Mesendoderm (in vitro differentiated cells): ENCODE results near the gene COX4I2.

Source experiments
- DNase-seq: peaks from one replicate; pipeline ENCODE4 v3.0.0; 2013
- H2AK5ac ChIP-seq: 2 replicates; pipeline ENCODE4 v1.6.1; 2013; ENCODE audit warnings: low read length, inconsistent platforms
- H2BK120ac ChIP-seq: 2 replicates; pipeline ENCODE4 v1.6.1; 2013; ENCODE audit warnings: low read depth, mild to moderate bottlenecking, low read length, moderate library complexity, mixed read lengths
- H2BK15ac ChIP-seq: replicated peaks from 2 replicates; pipeline ENCODE4 v1.6.1; 2013; ENCODE audit warnings: low read depth, mild to moderate bottlenecking, moderate library complexity
- H2BK5ac ChIP-seq: 2 replicates; pipeline ENCODE4 v1.6.1; 2013; ENCODE audit warnings: low read length, inconsistent platforms
- H3K18ac ChIP-seq: 2 replicates; pipeline ENCODE4 v1.6.1; 2013; ENCODE audit warnings: mild to moderate bottlenecking, low read length, mixed read lengths
- H3K23ac ChIP-seq: one replicate; pipeline ENCODE4 v1.6.1; 2013; ENCODE audit warnings: low read length
- H3K27ac ChIP-seq: 2 replicates; pipeline ENCODE4 v1.5.1; 2013; ENCODE audit warnings: low read depth, mild to moderate bottlenecking, inconsistent platforms, low read length, moderate library complexity
- H3K27me3 ChIP-seq: 2 replicates; pipeline ENCODE4 v1.6.1; 2013; ENCODE audit warnings: low read length, control low read depth, mild to moderate bottlenecking, inconsistent platforms; ENCODE audit not compliant: insufficient read depth, poor library complexity
- H3K36me3 ChIP-seq: 2 replicates; pipeline ENCODE4 v1.6.1; 2013; ENCODE audit warnings: low read length, inconsistent platforms; ENCODE audit not compliant: control insufficient read depth, insufficient read depth
- H3K4ac ChIP-seq: one replicate; pipeline ENCODE4 v1.6.1; 2013; ENCODE audit warnings: low read depth, mild to moderate bottlenecking, low read length, moderate library complexity
- H3K4me1 ChIP-seq: 2 replicates; pipeline ENCODE4 v1.6.1; 2013; ENCODE audit warnings: low read depth, low read length, inconsistent platforms; ENCODE audit not compliant: control insufficient read depth
- H3K4me2 ChIP-seq: 2 replicates; pipeline ENCODE4 v1.6.1; 2013; ENCODE audit warnings: low read length
- H3K4me3 ChIP-seq: 2 replicates; pipeline ENCODE4 v1.5.1; 2013; ENCODE audit warnings: mild to moderate bottlenecking, low read length
- H3K56ac ChIP-seq: one replicate; pipeline ENCODE4 v1.6.1; 2013; ENCODE audit warnings: low read length
- H3K79me1 ChIP-seq: 2 replicates; pipeline ENCODE4 v1.6.1; 2013; ENCODE audit warnings: low read length, inconsistent platforms
- H3K79me2 ChIP-seq: 2 replicates; pipeline ENCODE4 v1.6.1; 2013; ENCODE audit warnings: mild to moderate bottlenecking, low read length; ENCODE audit not compliant: control insufficient read depth, insufficient read depth
- H3K9ac ChIP-seq: 2 replicates; pipeline ENCODE4 v1.6.1; 2013; ENCODE audit warnings: low read length, inconsistent platforms
- H4K5ac ChIP-seq: one replicate; pipeline ENCODE4 v1.6.1; 2013; ENCODE audit warnings: low read length
- H4K8ac ChIP-seq: one replicate; pipeline ENCODE4 v1.6.1; 2013; ENCODE audit warnings: low read depth, mild to moderate bottlenecking, control low read depth, low read length, moderate library complexity
- WGBS: extraction: QIAGEN DNeasy Blood & Tissue Kit; methylation state at CpG from one replicate; pipeline ENCODE4 v1.1.7; 2013; ENCODE audit warnings: low lambda C conversion rate, missing lambda C conversion rate; ENCODE audit not compliant: insufficient coverage; ENCODE audit errors: extremely low coverage; 5-methylcytosine and 5-hydroxymethylcytosine counted together

COX4I2 gene

DNA sequence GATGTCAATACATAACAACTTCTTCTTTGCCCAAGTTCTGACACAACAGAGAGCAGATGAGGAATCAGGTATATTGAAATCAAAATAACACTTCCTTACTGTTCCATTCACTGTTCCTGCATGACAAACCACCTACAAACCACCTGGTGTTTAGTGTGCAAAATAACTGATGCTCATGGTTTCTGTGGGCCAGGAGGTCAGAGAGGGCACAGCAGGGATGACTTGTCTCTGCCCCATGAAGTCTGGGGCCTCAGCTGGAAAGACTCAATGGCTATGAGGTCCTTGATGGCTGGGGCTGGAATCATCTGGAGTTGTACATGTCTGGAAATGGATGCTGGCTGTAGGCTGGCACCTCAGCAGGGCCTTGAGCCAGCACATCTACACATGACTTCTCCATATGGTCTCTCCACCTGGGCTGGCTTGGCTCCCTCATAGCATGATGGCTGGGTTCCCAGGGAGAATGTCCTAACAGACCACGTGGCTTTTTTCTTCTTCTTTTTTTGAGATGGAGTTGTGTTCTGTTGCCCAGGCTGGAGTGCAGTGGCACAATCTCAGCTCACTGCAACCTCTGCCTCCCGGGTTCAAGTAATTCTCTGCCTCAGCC lies 7.4 kb upstream of the COX4I2 start:
- H3K79me2 ChIP-seq = no peaks in the 10 kb centered on the region
- no peak overlapping the region for H2BK5ac ChIP-seq
- H3K4ac ChIP-seq = no peak overlapping the region
- H3K27me3 ChIP-seq = no peaks in the 10 kb centered on the region
- H2BK15ac ChIP-seq = no peak overlapping the region
- no peaks in the 10 kb centered on the region for H3K4me1 ChIP-seq
- H2BK120ac ChIP-seq = no peak overlapping the region
- no CpG with 5 or more reads among the region's 2 CpGs for WGBS
- H3K27ac ChIP-seq = no peak overlapping the region
- no peak overlapping the region for H3K9ac ChIP-seq
- no peak overlapping the region for H4K8ac ChIP-seq
- no peaks in the 10 kb centered on the region for H3K36me3 ChIP-seq
- H3K4me3 ChIP-seq = no peak overlapping the region
- H3K23ac ChIP-seq = no peak overlapping the region
- no peak for DNase-seq
- H3K79me1 ChIP-seq = no peaks in the 10 kb centered on the region
- H3K18ac ChIP-seq = no peak overlapping the region
- no peak overlapping the region for H3K56ac ChIP-seq
- H3K4me2 ChIP-seq = no peak overlapping the region
- H2AK5ac ChIP-seq = no peak overlapping the region
- H4K5ac ChIP-seq = no peak overlapping the region

GRCh38 chr20:31632548-31633338 lies 5.0 kb upstream of the COX4I2 start:
- Histone ChIP-seq H3K27me3 (no peaks in the 10 kb centered on the region), H3K9ac (no peak overlapping the region), H2BK5ac (no peak overlapping the region), H4K8ac (no peak overlapping the region), H4K5ac (no peak overlapping the region), H3K18ac (no peak overlapping the region), H2AK5ac (no peak overlapping the region), H3K36me3 (no peaks in the 10 kb centered on the region), H3K4me1 (no peaks in the 10 kb centered on the region), H3K4me3 (no peak overlapping the region), H3K4me2 (no peak overlapping the region), H2BK120ac (no peak overlapping the region), H3K4ac (no peak overlapping the region), H2BK15ac (no peak overlapping the region), H3K23ac (no peak overlapping the region), H3K27ac (no peak overlapping the region), H3K56ac (no peak overlapping the region), H3K79me1 (no peaks in the 10 kb centered on the region), H3K79me2 (no peaks in the 10 kb centered on the region)
- WGBS = no CpG with 5 or more reads among the region's 40 CpGs
- DNase-seq = no peak

- Histone ChIP-seq H2BK15ac (no peak overlapping the region), H4K5ac (no peak overlapping the region), H3K79me1 (no peaks in the 10 kb centered on the region), H2BK5ac (no peak overlapping the region), H3K4me1 (no peaks in the 10 kb centered on the region), H3K23ac (no peak overlapping the region), H2BK120ac (no peak overlapping the region), H3K27ac (no peak overlapping the region), H3K4me3 (no peak overlapping the region), H4K8ac (no peak overlapping the region), H3K79me2 (no peaks in the 10 kb centered on the region), H3K36me3 (no peaks in the 10 kb centered on the region), H2AK5ac (no peak overlapping the region), H3K56ac (no peak overlapping the region), H3K4me2 (no peak overlapping the region), H3K9ac (no peak overlapping the region), H3K18ac (no peak overlapping the region), H3K4ac (no peak overlapping the region), H3K27me3 (no peaks in the 10 kb centered on the region)
- no CpG with 5 or more reads among the region's 14 CpGs for WGBS
- no peak for DNase-seq
Measured at GRCh38 chr20:31633339-31633914, 4.3 kb upstream of the COX4I2 start.

- Histone ChIP-seq H3K27ac (no peak overlapping the region), H4K8ac (no peak overlapping the region)
Measured at GRCh38 chr20:31638317-31638716, 605 bp downstream of the COX4I2 start.

DNA sequence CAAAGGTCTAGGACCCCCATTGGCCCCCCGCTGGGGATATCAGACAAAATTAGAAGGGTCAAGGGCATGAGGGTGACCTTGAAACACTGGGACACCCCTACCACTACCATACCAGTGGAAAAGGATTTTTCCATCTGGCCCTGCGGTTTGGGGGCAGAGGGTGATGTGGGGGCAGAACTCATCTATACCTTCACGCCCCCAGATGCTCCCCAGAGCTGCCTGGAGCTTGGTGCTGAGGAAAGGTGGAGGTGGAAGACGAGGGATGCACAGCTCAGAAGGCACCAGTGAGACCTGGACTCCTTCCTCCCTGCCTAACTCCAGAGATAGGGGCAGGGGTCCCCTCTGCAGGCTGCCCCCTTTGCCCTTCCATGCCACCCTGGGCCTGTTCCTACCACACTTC lies 1.1 kb downstream of the COX4I2 start:
- Histone ChIP-seq H3K4me3 (no peak overlapping the region), H2BK5ac (no peak overlapping the region), H3K36me3 (no peaks in the 10 kb centered on the region), H3K27me3 (no peaks in the 10 kb centered on the region), H3K4me1 (no peaks in the 10 kb centered on the region), H3K56ac (no peak overlapping the region), H3K4me2 (no peak overlapping the region), H3K4ac (no peak overlapping the region), H2BK15ac (no peak overlapping the region), H2AK5ac (no peak overlapping the region), H3K18ac (no peak overlapping the region), H3K79me2 (no peaks in the 10 kb centered on the region), H2BK120ac (no peak overlapping the region), H4K8ac (no peak overlapping the region), H3K23ac (no peak overlapping the region), H3K27ac (no peak overlapping the region), H3K9ac (no peak overlapping the region), H4K5ac (no peak overlapping the region), H3K79me1 (no peaks in the 10 kb centered on the region)
- DNase-seq = no peak
- WGBS = no CpG with 5 or more reads among the region's 4 CpGs

More at GRCh38 chr20:31638317-31638716, 605 bp downstream of the COX4I2 start:
- Histone ChIP-seq H4K5ac (no peak overlapping the region), H3K9ac (no peak overlapping the region), H3K4me1 (no peaks in the 10 kb centered on the region), H2AK5ac (no peak overlapping the region), H3K56ac (no peak overlapping the region), H3K4me2 (no peak overlapping the region), H3K79me2 (no peaks in the 10 kb centered on the region), H3K4ac (no peak overlapping the region), H3K79me1 (no peaks in the 10 kb centered on the region), H3K4me3 (no peak overlapping the region), H3K23ac (no peak overlapping the region), H2BK15ac (no peak overlapping the region), H3K36me3 (no peaks in the 10 kb centered on the region), H2BK120ac (no peak overlapping the region), H3K27me3 (no peaks in the 10 kb centered on the region), H3K18ac (no peak overlapping the region), H2BK5ac (no peak overlapping the region)
- no peak for DNase-seq
- no CpG with 5 or more reads among the region's 4 CpGs for WGBS
